Right forelimb (tissue), 1 donor: ENCODE results near the gene CLCN2.

Experiments
- DNase-seq: peaks from one replicate; pipeline ENCODE4 v3.0.0-alpha.2; 2018

The CLCN2 gene

DNA sequence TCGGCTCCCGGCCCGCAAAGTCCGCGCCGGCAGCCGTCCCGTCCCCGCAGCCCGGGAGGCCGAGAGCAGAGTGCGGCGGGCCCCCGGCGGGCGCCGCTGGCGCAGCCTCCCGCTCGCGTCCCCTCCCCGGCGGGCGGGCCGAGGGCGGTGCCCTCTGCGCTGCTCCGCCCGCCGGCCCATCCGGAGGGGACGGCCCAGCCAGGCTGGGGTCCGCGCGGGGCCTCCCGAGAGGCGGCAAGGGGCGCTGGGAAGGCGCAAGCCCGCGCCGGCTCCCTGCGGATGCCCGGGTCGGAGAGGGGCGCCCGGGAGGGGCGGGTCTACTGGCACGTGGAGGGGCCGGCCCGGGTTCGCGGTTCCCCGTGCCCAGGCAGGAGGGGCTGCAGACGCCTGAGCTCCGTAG lies at the start of gene CLCN2, which contains the start of gene POLR2H:
Gene CLCN2, minus strand, starts transcription at position 74 of the 400 bp plus-strand sequence. CDS start 126 bp downstream, outside the sequence.
Gene POLR2H, plus strand, starts transcription at position 179 of the 400 bp plus-strand sequence. CDS start 1,783 bp downstream, outside the sequence.
- peak; percentile 80 for DNase-seq

DNA sequence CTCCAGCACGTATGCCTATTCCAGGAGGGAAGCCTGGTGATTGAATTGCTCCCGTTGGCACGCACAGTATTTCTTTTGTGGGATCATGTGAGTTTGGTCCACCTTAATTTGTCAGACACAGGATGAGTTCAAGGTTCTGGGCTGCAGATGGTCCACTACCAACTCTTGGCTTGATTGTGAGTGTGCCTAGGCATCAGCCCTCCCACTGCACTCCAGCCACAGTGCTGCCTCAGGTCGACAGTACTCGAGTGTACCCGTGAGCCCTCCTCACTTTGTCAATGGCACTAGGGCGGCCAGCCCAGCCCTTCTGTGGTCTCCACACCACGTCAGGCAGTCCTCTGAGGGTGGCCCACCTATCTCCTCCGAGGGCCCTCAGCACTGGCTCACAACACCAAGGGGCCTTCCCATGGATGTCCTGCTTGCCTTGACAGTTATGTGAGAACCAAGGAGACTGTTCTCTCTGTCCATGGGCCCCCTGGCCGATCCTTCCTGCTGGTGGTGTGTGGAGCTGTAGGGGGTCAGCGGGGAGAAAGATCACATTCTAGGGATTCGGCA lies 48.6 kb upstream of the CLCN2 start:
- no peak for DNase-seq

DNA sequence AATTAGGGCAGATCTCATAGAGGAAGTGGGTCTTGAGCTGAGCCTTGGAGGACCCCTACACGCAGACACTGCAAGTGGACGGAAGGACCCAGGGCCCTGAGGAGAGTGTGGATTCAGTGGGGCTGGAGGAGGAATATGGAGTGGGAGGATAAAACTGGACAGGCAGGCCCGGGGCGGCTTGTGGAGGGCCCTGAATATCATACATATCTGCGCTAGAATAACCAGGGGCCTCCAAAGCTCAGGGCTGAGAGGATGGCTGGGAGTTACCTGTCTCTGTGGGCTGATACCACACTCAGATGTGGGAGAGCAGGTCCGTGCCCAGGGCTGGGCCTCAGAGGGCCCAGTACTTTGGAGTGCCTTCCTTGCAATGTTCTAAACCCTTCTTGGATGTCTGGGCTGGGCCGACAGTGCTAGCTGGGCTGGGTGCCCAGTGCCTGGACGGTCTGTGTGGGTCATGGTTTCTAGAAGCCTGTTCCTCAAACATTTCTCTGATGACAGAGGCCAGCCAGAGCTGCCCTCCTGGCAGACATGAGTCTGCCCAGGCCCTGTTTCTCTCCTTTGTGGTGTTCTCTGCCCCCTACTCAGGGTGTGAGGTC lies 48.0 kb upstream of the CLCN2 start:
- no peak for DNase-seq

DNA sequence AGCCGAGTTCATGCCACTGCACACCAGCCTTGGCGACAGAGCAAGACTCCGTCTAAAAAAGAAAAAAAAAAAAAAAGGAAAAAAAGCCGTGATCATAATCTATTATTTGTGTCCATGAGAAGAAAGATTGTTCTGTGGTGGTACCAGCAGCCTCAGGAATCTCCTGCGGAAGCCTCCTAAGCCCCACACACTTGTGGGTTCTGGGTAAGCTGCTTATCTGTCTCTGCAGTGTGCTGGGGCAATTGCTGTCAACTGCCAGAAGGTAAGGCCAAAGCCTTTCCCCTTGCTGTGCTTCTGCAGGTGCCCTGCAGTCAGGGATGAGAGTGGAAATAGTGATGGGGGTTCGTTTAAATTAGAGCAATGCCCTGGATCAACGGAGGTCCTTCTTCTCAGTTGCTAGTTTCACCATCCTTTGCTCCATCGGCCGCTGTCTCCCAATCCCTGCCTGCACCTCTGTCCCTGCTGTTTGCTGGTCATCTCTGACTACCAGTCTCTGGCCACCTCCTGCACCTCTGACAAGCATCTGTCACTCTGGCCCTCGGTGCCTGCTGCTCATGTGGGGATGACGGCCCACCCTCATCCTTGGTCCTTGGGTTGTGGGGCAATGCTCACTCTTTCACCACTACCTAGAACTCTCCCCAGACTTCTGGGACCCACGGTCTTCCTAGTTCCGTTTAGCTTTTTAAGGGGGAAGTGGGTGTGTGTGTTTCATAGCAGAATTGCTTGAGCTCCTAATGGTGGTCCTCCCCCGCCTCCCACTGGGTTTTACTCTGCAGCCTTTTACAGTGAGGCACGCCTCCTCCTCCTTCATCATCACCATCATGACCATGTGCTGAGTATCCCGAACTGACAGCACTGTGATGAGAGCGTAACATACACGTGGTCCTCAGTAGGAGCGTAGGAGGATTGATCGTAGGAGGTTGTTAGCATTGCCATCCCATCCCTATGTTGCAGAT lies 43.9 kb upstream of the CLCN2 start:
- DNase-seq: no peak

DNA sequence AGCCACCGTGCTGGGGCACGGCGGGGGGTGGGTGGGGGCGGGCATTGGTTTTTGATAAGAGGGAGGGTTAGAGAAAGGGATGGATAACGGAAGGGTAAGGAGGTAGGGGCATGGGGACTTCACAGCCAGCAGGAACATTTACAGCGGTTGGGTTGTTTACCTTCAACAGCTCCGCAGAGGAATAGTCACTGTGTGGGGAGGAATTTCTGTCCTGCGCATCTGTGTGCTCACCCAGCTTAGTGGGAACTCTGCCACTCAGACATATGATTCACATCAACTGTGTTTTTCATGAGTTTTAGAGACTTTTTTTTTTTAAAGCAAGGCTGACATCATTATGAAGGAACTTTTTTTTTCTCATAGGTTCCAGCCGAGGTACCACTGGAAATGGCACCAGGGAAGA lies 38.0 kb upstream of the CLCN2 start:
- no peak for DNase-seq

DNA sequence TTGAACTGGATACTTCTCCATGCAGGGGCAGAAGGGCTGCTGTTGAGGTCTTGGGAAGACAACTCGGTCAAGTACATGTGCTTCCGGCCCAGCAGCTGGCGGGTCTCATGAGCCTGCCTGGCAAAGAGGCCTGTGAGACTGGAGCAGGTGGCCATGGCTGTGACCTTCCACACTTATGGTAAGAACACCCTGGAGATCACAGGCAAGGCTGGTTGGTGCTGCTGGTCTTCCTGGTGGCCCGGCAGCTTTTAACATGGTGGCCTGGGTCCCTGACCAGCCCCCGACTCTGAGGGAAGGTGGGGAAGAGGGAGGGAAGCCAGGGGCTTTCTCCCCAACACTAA lies 33.9 kb upstream of the CLCN2 start:
- DNase-seq: no peak

DNA sequence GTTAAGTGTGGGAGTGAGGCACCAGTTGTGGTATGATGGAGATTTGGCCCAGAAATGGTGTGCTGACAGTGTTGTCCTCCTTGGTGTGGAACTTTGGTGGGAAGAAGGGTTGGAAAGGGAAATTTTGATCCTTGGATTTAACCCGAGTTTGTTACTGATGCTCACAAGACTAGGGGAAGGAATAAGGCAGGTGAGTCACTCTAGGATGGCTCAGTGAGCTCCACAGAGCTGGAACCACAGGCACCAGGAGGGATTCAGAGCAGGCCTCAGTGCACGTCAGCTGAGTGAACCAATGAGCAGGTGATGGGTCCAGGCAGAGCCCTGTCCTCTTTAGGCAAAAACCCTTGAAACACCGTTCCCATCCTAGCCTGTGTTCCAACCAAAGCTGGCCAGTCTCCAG lies 29.9 kb upstream of the CLCN2 start:
- no peak for DNase-seq

DNA sequence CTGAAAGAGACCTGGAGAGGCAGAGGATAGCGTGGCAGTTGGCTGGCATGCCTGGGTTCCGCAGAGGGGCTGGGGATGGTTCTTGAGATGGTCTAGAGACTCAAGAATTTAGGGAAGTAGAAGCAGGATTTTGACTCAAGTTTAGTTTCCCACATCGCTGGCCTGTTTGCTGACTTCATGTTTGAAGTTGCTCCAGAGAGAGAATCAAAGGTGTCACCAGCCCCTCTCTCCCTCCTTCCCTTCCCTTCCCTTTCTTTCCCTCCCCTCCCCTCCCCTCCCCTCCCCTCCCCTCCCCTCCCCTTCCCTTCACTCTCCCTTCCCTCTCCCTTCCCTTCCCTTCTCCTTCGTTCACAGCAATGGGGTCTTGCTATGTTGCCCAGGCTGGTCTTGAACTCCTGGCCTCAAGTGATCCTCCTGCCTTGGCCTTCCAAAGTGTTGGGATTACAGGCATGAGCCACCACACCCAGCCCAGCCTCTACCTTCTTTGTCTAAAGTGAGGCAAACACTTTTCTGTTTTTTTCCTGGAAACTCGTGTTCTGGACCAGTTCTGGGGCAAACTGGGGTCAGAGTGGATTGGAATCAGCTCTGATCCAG lies 28.6 kb upstream of the CLCN2 start:
- DNase-seq: no peak

DNA sequence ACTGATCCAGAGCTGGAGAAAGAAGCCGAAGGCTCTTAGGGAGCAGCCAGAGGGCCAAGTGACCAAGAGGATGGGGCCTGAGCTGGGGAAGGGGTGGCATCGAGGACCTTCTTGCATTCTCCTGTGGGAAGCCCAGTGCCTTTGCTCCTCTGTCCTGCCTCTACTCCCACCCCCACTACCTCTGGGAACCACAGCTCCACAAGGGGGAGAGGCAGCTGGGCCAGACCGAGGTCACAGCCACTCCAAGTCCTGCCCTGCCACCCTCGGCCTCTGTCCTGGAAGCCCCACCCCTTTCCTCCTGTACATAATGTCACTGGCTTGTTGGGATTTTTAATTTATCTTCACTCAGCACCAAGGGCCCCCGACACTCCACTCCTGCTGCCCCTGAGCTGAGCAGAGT lies 28.0 kb upstream of the CLCN2 start:
- no peak for DNase-seq

DNA sequence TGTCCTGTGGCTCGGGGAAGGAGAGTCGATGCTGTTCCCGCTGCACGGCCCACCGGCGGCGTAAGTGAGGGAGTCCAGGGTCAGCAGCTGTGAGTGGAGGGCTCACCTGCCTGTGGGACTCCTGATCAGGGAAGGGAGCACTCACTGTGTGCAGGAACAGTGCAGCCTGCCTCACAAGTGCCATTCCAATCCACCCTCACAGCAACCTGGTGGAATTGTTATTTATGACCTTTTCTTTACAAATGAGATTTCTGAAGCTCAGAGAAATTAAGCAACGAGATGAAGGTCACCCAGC lies 27.5 kb upstream of the CLCN2 start:
- DNase-seq: no peak

DNA sequence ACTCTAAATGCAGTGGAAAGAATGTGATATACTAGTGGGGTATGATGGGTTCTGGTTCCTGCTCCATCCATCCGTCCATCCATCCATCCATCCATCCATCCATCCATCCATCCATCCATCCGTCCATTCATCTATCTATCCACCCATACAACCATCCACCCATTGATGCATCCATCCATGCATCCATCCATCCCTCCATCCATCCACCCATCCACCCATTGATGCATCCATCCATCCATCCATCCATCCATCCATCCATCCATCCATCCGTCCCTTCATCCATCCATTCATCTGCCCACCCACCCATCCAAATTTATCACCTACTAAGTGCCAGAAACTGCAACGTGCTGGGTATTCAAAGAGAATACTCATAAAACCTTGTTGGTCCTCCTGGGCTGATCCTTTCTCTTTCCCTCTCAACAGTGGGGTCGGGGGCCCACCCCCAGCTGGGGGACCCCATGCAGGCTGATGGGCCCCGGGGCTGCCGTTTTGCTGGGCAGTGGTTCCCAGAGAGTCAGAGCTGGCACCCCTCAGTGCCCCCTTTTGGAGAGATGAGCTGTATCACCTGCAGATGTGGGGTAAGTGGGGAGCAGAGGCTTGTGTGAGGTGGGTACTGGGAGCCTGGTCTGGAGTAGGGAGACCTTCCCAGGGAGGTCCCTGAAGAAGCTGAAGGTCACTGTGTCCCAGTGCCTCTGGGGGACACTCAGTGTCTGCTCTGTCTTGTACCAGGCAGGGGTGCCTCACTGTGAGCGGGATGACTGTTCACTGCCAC lies 26.9 kb upstream of the CLCN2 start:
- no peak for DNase-seq

DNA sequence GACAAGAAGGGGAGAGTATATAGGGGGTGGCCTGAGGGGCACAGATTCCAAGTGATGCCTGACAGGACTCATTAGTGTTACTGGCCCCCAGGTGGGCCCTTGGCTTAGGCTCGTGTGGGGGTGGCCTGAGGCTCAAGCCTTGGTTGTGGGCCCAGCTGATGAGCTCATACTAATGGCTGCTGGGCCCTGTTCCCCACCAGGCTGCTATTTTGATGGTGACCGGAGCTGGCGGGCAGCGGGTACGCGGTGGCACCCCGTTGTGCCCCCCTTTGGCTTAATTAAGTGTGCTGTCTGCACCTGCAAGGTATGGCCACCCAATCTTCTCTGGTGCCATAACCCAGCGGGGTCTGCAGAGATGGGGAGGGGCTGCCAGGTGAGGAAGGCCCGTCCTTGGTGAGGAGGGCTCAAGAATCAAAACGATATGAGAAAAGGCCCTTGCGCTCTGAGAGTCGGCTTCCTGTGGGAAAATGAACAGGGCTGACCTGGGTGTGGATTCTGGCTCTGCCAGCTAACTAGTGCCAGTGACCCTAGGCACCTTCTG lies 25.8 kb upstream of the CLCN2 start:
- no peak for DNase-seq

DNA sequence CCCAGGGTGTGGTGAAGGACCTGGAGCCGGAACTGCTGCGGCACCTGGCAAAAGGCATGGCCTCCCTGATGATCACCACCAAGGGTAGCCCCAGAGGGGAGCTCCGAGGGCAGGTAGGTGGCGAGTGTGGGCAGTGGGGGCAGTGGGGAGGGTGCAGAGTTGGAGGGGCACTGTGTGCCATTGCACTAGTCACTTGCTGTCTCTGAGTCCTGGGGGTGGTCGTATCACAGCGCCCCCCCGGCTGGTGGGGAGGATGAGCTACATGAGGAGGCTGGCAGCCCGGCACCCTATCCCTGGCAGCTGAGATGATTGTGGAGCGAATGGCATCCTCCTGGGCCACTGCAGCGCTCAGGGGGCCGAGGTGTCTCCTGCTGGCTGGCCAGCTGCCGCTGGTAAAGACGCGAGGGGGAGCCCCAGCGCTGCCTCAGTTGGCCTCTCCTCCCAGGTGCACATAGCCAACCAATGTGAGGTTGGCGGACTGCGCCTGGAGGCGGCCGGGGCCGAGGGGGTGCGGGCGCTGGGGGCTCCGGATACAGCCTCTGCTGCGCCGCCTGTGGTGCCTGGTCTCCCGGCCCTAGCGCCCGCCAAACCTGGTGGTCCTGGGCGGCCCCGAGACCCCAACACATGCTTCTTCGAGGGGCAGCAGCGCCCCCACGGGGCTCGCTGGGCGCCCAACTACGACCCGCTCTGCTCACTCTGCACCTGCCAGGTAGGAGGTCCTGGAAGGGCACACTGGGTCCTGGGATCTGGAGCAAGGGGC lies 24.8 kb upstream of the CLCN2 start:
- no peak for DNase-seq

DNA sequence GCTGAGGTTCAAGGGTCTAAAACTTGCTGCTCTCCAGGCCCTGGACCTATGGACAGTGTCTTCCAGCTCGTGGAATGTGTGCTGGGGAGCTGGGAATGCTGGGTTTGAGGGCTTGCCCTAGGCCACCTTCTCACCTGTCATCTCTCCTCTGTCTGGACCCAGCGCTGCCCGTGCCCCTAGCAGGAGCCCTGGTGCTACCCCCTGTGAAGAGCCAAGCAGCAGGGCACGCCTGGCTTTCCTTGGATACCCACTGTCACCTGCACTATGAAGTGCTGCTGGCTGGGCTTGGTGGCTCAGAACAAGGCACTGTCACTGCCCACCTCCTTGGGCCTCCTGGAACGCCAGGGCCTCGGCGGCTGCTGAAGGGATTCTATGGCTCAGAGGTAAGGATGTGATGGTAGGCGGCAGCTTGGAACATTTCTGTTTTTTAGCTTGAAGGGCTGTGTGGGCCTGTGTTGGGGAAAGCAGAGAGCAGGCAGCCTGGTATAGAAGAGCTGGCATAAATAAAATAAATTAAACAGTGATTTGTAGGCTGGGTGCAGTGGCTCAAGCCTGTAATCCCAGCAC lies 23.5 kb upstream of the CLCN2 start:
- DNase-seq: no peak

DNA sequence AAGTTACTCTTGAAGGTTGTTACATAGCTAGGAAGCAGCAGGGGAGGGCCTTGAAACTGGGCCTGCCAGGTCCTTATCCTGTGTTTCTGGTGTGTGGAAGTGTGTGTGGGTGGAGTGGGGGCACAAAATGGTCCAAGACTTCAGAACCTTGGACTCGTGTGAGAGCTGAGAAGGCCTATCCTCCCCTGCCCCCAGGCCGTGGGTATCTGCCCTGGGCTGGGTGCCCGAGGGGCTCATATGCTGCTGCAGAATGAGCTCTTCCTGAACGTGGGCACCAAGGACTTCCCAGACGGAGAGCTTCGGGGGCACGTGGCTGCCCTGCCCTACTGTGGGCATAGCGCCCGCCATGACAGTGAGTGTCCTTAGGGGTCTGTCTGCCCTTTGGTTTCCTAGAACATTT lies 22.9 kb upstream of the CLCN2 start:
- DNase-seq: no peak

DNA sequence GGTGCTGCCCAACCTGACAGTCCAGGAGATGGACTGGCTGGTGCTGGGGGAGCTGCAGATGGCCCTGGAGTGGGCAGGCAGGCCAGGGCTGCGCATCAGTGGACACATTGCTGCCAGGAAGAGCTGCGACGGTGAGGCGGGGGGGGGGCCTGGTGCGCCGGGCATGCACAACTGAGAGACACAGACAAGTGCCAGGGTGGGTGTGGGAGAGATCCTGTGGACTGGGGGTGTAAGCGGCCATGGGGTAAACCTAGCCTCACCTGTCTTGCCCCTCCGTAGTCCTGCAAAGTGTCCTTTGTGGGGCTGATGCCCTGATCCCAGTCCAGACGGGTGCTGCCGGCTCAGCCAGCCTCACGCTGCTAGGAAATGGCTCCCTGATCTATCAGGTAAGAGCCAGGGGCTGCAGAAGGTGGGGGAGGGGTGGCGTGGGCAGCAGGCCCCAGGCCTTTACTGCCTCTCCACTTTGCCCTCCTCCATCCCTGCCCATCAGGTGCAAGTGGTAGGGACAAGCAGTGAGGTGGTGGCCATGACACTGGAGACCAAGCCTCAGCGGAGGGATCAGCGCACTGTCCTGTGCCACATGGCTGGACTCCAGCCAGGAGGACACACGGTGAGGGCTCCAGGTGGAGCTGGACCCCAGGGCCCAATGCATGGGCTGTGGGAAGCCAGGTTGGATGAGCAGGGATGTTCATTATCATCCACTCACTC lies 21.8 kb upstream of the CLCN2 start:
- DNase-seq: no peak

DNA sequence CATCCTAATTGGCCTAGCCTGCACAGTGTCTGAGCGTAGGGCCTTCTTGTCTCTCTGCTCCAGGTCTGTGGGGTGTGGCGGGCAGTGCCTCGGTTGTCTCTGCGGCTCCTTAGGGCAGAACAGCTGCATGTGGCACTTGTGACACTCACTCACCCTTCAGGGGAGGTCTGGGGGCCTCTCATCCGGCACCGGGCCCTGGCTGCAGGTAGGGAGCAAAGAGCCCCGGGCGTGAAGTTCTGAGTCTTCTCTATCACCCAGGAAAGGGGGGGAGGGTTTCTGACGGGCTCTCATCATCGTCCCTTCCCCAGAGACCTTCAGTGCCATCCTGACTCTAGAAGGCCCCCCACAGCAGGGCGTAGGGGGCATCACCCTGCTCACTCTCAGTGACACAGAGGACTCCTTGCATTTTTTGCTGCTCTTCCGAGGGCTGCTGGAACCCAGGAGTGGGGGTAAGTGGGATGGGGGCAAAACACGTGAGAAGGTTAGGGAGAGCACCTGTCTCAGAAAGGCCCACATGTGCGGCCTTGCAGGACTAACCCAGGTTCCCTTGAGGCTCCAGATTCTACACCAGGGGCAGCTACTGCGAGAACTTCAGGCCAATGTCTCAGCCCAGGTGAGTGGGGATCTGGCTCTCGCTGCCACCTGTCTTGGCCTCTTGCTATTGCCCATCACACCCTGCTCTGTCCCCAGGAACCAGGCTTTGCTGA lies 21.1 kb upstream of the CLCN2 start:
- no peak for DNase-seq

DNA sequence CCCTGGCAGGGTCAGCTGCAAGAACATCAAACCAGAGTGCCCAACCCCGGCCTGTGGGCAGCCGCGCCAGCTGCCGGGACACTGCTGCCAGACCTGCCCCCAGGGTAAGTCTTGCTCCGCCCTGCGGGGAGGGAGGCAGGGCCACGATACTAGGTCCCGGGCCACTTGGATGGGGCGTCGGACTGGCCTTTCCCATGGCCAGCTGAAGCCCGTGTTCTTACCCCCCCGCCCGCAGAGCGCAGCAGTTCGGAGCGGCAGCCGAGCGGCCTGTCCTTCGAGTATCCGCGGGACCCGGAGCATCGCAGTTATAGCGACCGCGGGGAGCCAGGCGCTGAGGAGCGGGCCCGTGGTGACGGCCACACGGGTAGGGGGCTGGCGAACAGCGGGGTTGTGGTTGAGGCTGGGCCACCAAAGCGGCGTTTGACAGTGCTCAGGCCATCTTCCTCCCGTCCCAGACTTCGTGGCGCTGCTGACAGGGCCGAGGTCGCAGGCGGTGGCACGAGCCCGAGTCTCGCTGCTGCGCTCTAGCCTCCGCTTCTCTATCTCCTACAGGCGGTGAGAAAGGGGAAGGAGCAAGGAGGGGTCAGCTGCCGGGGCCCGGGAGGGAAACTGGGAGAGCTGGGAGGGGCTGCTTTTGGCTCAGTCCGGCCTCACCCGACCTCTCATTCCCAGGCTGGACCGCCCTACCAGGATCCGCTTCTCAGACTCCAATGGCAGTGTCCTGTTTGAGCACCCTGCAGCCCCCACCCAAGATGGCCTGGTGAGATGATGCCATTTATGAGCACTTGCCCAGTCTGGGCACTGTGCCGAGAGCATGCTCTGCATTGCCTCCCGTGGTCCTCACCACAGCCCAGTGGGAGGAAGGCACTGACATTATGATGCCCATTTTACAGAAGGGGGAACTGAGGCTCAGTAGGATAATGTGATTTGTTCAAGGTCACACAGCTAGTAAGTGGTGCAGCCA lies 20.1 kb upstream of the CLCN2 start:
- DNase-seq: no peak

DNA sequence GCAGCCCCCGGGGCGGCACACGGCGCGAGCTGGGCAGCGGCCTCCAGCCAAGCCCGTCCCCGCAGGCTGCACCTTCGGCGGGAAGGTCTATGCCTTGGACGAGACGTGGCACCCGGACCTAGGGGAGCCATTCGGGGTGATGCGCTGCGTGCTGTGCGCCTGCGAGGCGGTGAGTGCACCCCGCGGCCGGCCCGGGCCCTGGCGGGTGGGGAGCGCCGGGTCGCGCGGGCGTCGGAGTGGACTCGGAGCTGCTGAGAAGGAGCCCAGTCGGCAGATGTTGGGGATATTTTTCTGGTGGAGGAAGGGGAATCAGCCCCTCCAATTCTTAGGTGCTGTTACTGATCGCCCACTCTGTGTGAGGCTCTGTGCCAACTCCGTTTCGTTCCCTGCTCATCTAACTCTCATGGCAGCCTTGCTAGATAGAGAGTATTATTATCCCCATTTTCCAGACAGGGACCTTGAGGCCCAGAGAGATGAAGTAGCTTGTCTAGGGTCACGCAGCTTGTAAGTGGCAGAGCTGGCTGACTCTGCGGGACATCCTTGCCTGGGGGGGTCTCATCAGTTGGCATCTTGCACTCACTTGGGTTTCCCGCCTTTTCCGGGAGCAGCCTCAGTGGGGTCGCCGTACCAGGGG lies 19.3 kb upstream of the CLCN2 start:
- no peak for DNase-seq
